Measurements from ENCODE around the gene SHC4.

The SHC4 gene

GRCh38 chr15:48983300-48983699 is 19.6 kb upstream of the SHC4 start:
- DNase-seq (ENCODE audit: low spot score): no peak
- in situ Hi-C loops (cut with MboI; ENCODE audit: low sequenced_read_pairs, unreplicated experiment): no loop called here
- TF ChIP-seq CTCF (IDR thresholded peaks at IDR 0.05; ENCODE audit: borderline replicate concordance, control extremely low read depth, extremely low read depth, insufficient read depth, missing control alignments): no peak

GRCh38 chr15:48981941-48982340 is 18.2 kb upstream of the SHC4 start:
- in situ Hi-C loops (cut with MboI; ENCODE audit: low sequenced_read_pairs, unreplicated experiment): no loop called here
- no peak for TF ChIP-seq CTCF (IDR thresholded peaks at IDR 0.05; ENCODE audit: borderline replicate concordance, control extremely low read depth, extremely low read depth, insufficient read depth, missing control alignments)
- no peak for DNase-seq (ENCODE audit: low spot score)

GRCh38 chr15:48978638-48979037 is 14.9 kb upstream of the SHC4 start:
- in situ Hi-C loops (cut with MboI; ENCODE audit: low sequenced_read_pairs, unreplicated experiment): no loop called here
- DNase-seq (ENCODE audit: low spot score): no peak

GRCh38 chr15:48976444-48977088 is 12.8 kb upstream of the SHC4 start:
- in situ Hi-C loops (cut with MboI; ENCODE audit: low sequenced_read_pairs, unreplicated experiment): no loop called here
- no peak for DNase-seq (ENCODE audit: low spot score)
- no peak for TF ChIP-seq CTCF (IDR thresholded peaks at IDR 0.05; ENCODE audit: borderline replicate concordance, control extremely low read depth, extremely low read depth, insufficient read depth, missing control alignments)

More at GRCh38 chr15:48978638-48979037, 14.9 kb upstream of the SHC4 start:
- no peak for TF ChIP-seq CTCF (IDR thresholded peaks at IDR 0.05; ENCODE audit: borderline replicate concordance, control extremely low read depth, extremely low read depth, insufficient read depth, missing control alignments)

GRCh38 chr15:48975472-48976419 is 12.0 kb upstream of the SHC4 start:
- peak; percentile 91 for DNase-seq (ENCODE audit: low spot score)
- TF ChIP-seq CTCF (IDR thresholded peaks at IDR 0.05; ENCODE audit: borderline replicate concordance, control extremely low read depth, extremely low read depth, insufficient read depth, missing control alignments): peak; percentile 91
- in situ Hi-C loops (cut with MboI; ENCODE audit: low sequenced_read_pairs, unreplicated experiment): no loop called here

- in situ Hi-C loops (cut with MboI; ENCODE audit: low sequenced_read_pairs, unreplicated experiment): loop anchor here (25.0 kb wide), 1 partner anchor 613 kb away; no protein-coding TSS in a partner anchor
- no peak for TF ChIP-seq CTCF (IDR thresholded peaks at IDR 0.05; ENCODE audit: borderline replicate concordance, control extremely low read depth, extremely low read depth, insufficient read depth, missing control alignments)
- DNase-seq (ENCODE audit: low spot score): no peak
Measured at GRCh38 chr15:48974882-48975281, 11.2 kb upstream of the SHC4 start.
